ENCODE measurements around the gene HLCS.

The HLCS gene

DNA sequence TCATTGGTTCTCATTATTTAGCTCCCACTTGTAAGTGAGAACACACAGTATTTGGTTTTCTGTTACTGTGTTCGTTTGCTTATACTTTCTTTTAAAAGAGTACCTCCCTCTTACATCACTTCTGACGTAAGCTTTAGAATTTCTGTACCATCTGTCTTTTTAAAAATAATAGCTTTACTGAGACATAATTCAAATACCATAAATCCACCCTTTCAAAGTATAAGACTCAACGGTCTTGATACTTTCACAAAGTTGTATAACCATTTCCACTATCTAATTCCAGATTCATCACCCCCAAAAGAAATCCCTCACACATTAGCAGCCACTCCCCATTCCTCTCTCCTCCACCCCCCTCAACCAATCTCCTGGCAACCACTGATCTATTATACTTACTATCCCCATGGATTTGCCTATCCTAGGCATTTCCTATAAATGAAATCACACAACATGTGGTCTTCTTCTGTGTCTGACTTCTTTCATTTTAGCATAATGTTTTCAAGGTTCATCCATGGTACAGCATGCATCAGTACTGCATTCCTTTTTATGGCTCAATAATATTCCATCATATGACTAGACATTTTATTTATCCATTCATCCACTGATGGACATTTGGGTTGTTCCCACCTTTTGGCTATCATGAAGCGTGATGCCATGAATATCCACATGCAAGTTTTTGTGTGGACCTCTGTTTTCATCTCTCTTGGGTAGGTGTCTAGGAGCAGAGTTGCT lies 104.7 kb downstream of the HLCS start:
- H3K27ac ChIP-seq: no peak overlapping the region
- DNase-seq: no peak

DNA sequence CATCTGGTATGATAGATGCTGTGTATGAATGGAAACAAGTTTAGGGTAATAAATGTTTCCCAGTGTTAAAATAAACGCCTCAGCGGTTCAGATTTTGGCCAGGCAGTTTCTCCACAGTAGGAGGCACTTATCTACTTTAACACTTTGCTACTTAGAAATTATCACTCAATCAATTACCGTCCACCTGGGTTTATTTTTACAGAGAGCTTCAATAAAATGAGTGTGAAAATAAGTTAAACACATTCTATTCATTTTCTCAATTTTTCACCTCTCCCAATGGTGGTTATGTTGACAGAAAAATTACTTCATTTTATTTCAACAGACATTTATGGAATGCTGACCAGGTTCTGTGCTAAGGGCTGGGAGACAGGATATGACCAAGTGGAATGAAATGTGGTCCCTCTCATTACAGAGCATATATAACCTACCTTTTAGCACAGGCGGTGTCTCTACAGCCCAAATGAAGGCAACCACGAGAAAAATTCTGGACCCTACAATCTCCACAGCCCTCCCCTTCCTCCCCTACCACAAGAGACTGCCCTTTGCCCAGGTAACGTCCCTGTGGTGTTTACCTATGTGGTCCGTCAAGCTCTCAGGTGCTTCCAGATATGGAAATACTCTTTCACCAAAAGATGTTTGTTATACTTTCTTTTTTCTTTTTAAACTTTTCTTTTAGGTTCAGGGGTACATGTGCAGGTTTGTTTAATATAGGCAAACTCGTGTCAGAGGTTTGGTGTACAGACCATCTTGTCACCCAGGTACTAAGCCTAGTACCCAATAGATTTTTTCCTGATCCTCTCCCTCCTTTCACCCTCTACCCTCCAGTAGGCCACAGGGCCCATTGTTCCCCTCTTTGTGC lies 105.5 kb downstream of the HLCS start:
- H3K27me3 ChIP-seq: no peaks in the 10 kb centered on the region
- DNase-seq: no peak
- intact Hi-C loops (cut with DNase I; ENCODE audit: low total_unique reads): no loop called here
- H3K27ac ChIP-seq: no peak overlapping the region
- no peaks in the 10 kb centered on the region for H3K36me3 ChIP-seq
- TF ChIP-seq CTCF (IDR thresholded peaks at IDR 0.05): no peak
- H3K9me3 ChIP-seq: no peaks in the 10 kb centered on the region
- no peak overlapping the region for H3K4me3 ChIP-seq
- no peaks in the 10 kb centered on the region for H3K4me1 ChIP-seq

More for the DNA sequence above, 104.7 kb downstream of the HLCS start:
- H3K4me1 ChIP-seq: peaks cover 0 to 2% (median 0%) of the 10 kb centered on the region in 4 donors
- no peak overlapping the region for H3K4me3 ChIP-seq
- intact Hi-C loops (cut with DNase I; ENCODE audit: low total_unique reads): no loop called here
- no peaks in the 10 kb centered on the region for H3K36me3 ChIP-seq
- H3K27me3 ChIP-seq: no peaks in the 10 kb centered on the region
- no peaks in the 10 kb centered on the region for H3K9me3 ChIP-seq
- no peak for TF ChIP-seq CTCF (IDR thresholded peaks at IDR 0.05)

GRCh38 chr21:36859744-36860501 lies 106.5 kb downstream of the HLCS start:
- intact Hi-C loops (cut with DNase I; ENCODE audit: low total_unique reads): no loop called here
- no peak overlapping the region for H3K4me3 ChIP-seq
- no peaks in the 10 kb centered on the region for H3K4me1 ChIP-seq
- H3K27me3 ChIP-seq: no peaks in the 10 kb centered on the region
- no peaks in the 10 kb centered on the region for H3K9me3 ChIP-seq
- H3K36me3 ChIP-seq: no peaks in the 10 kb centered on the region
- H3K27ac ChIP-seq: no peak overlapping the region
- no peak for TF ChIP-seq CTCF (IDR thresholded peaks at IDR 0.05)
- DNase-seq: peak; percentile 70 to 81

DNA sequence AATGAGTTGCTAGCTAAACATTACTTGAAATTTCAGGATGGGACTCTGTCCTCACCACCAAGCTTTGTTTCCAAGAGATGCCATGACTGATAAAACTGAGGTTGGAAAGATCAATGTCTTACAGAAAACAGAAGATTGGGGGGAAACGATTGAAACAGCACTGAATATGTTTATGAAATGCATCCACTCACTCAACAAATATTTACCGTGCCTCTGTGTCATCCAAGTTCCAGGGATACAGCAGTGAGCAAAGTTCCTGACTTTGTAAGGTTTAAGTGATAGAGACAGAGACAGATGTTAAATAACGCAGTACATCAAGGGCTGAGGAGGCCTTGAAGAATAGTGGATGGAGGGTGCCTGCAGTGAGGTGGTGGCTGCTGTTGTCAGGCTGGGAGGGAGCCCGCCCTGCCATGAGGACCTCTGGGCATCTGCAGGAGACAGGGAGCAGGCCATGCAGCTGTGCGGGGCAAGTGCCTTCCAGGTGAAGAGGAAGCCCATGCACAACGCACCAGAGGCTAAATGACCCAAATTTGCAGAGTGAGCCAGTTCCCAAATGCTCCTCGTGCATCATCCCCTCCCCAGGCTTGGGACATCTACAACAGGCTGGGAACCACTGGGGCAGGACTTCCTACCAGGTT lies 108.0 kb downstream of the HLCS start:
- DNase-seq: no peak
- no peaks in the 10 kb centered on the region for H3K27me3 ChIP-seq
- no peaks in the 10 kb centered on the region for H3K9me3 ChIP-seq
- H3K27ac ChIP-seq: no peak overlapping the region
- no peak for TF ChIP-seq CTCF (IDR thresholded peaks at IDR 0.05)
- no peaks in the 10 kb centered on the region for H3K4me1 ChIP-seq
- no peak overlapping the region for H3K4me3 ChIP-seq
- intact Hi-C loops (cut with DNase I; ENCODE audit: low total_unique reads): no loop called here
- no peaks in the 10 kb centered on the region for H3K36me3 ChIP-seq

GRCh38 chr21:36856643-36857042 lies 109.8 kb downstream of the HLCS start:
- DNase-seq: no peak
- Histone ChIP-seq H3K27ac (no peak overlapping the region), H3K36me3 (no peaks in the 10 kb centered on the region), H3K9me3 (no peaks in the 10 kb centered on the region), H3K4me3 (no peak overlapping the region), H3K4me1 (no peaks in the 10 kb centered on the region), H3K27me3 (no peaks in the 10 kb centered on the region)
- no peak for TF ChIP-seq CTCF (IDR thresholded peaks at IDR 0.05)
- intact Hi-C loops (cut with DNase I; ENCODE audit: low total_unique reads): no loop called here
